GM12878 (cell line): ENCODE results near the gene TSPEAR. TPM values are rescaled to one million over a fixed set of nuclear protein-coding genes. Genes with fewer than 3 reads are reported as not detected.
"Not testable (repeated sequence)": the region's sequence is repeated elsewhere in the genome, so short reads cannot be mapped to it uniquely, and the experiment has no call there.

Experiments used
- ATAC-seq: fragments of 200-7000 bp; cut with Tn5 transposase; 3 replicates; pipeline ENCODE4 v1.9.1; 2020; ENCODE audit warnings: mild to moderate bottlenecking, moderate library complexity
- BruUV-seq: library from RNA; stranded (reverse); fragments of 400-500 nt; replicated peaks from 2 replicates; lab custom pipeline; 2021; lab: Mats Ljungman, UMichigan
- CTCF ChIA-PET: fragments of 300-600 bp; sonication (Branson Sonifier 250); formaldehyde crosslinking; extraction: SDS; loops from one replicate; lab custom pipeline; 2021; ENCODE audit warnings: inconsistent platforms; lab: Yijun Ruan, JAX
- POLR2A ChIA-PET: fragments of 350-600 bp; formaldehyde crosslinking; extraction: SDS; loops from one replicate; lab custom pipeline; 2021; ENCODE audit warnings: inconsistent platforms; lab: Charles Lee
- RAD21 ChIA-PET: fragments of 300-600 bp; sonication (Branson Sonifier 250); formaldehyde crosslinking; loops from one replicate; lab custom pipeline; 2023; ENCODE audit warnings: antibody characterized with exemption; ENCODE audit not compliant: unreplicated experiment; lab: Charles Lee
- SMC1A ChIA-PET: fragments of 300-600 bp; sonication (Branson Sonifier 250); formaldehyde crosslinking; loops from one replicate; lab custom pipeline; 2023; ENCODE audit not compliant: unreplicated experiment, uncharacterized antibody; lab: Charles Lee
- DNase-seq: peaks from one replicate; pipeline ENCODE4 v3.0.0-alpha.2; 2011; ENCODE audit warnings: low read depth, low spot score
- FAIRE-seq: peaks from 3 replicates; lab custom pipeline; 2011; peaks lifted over from hg19 to GRCh38; lab: Jason Lieb, UNC
- H2AFZ ChIP-seq: 2 replicates; pipeline ENCODE4 v1.6.0; 2011; ENCODE audit warnings: low read depth, low read length, control low read depth; ENCODE audit not compliant: control insufficient read depth
- H3K27ac ChIP-seq: 2 replicates; pipeline ENCODE4 v1.5.1; 2011; ENCODE audit warnings: control low read depth; ENCODE audit not compliant: control insufficient read depth, insufficient read depth
- H3K27me3 ChIP-seq, 2 experiments: replicated peaks in 1 of 2; 2 replicates each; pipeline versions ENCODE4 v1.6.0 to v1.6.1; 2011; ENCODE audit warnings: low read length in 1 of 2; ENCODE audit not compliant: control insufficient read depth in 2 of 2, insufficient read depth in 2 of 2
- H3K36me3 ChIP-seq, 2 experiments: 2 replicates each; pipeline ENCODE4 v1.5.1; 2011; ENCODE audit warnings: low read length in 1 of 2; ENCODE audit not compliant: control insufficient read depth in 2 of 2, insufficient read depth in 2 of 2
- H3K4me1 ChIP-seq: 2 replicates; pipeline ENCODE4 v1.6.1; 2011; ENCODE audit warnings: mild to moderate bottlenecking, low read length, moderate library complexity, mixed read lengths; ENCODE audit not compliant: control insufficient read depth, insufficient read depth
- H3K4me2 ChIP-seq: 2 replicates; pipeline ENCODE4 v1.6.0; 2011; ENCODE audit warnings: control low read depth; ENCODE audit not compliant: control insufficient read depth, insufficient read depth
- H3K4me3 ChIP-seq: fragments of 200-600 bp; sonication (generic); 2 replicates; pipeline ENCODE4 v1.5.1; 2016
- H3K79me2 ChIP-seq: 2 replicates; pipeline ENCODE4 v1.6.0; 2011; ENCODE audit warnings: low read length; ENCODE audit not compliant: control insufficient read depth, insufficient read depth
- H3K9ac ChIP-seq: 2 replicates; pipeline ENCODE4 v1.8.0; 2011; ENCODE audit warnings: low read length, control low read depth, mixed read lengths; ENCODE audit not compliant: control insufficient read depth, insufficient read depth
- H3K9me3 ChIP-seq: replicated peaks from 3 replicates; pipeline ENCODE4 v1.5.1; 2011; ENCODE audit warnings: mild to moderate bottlenecking, low read length; ENCODE audit not compliant: control insufficient read depth, insufficient read depth
- H4K20me1 ChIP-seq: 2 replicates; pipeline ENCODE4 v1.6.0; 2011; ENCODE audit not compliant: control insufficient read depth, insufficient read depth
- SMAD1 ChIP-seq: fragments of 450-650 bp; IDR thresholded peaks from 2 replicates; pipeline ENCODE4 v1.6.1; 2018; ENCODE audit warnings: mild to moderate bottlenecking, low read depth; ENCODE audit not compliant: partially characterized antibody
- WGBS: methylation state at CpG from one replicate; pipeline ENCODE4 v1.1.6; 2016; ENCODE audit warnings: low lambda C conversion rate; ENCODE audit not compliant: insufficient replicate concordance, insufficient coverage; ENCODE audit errors: missing lambda C conversion rate; 5-methylcytosine and 5-hydroxymethylcytosine counted together
- in situ Hi-C: fragments of 300-500 bp; cut with MboI; formaldehyde crosslinking; loops from 9 replicates; pipeline ENCODE4 v1.14.3; 2018; ENCODE audit warnings: mixed read lengths
- intact Hi-C: fragments of 100-400 bp; cut with micrococcal nuclease; formaldehyde crosslinking; loops from one replicate; pipeline ENCODE4 v1.14.2; 2022; ENCODE audit not compliant: unreplicated experiment
- polyA plus RNA-seq, 11 experiments: library from polyadenylated mRNA; depleted of rRNA in 4 of 11; unstranded in 6 of 11; stranded (reverse) in 5 of 11; fragments of >200 nt; fragmentation: Nextera tagmentation in 4 of 11; fragmentation: Illumina TruSeq in 1 of 11; extraction: Ambion mirVana in 4 of 11; extraction: Trizol in 1 of 11; gene quantifications; 1 replicate in 1 of 11; 2 replicates in 10 of 11; pipeline versions ENCODE4 v1.2.1 to v1.2.3, GENCODE V29; 2011 to 2016; ENCODE audit warnings: inconsistent platforms in 2 of 11, missing spikeins in 2 of 11, low read depth in 1 of 11
- total RNA-seq, 4 experiments: library from RNA; depleted of rRNA in 3 of 4; stranded (reverse); fragments of >200 nt in 3 of 4; fragmentation: Illumina TruSeq in 1 of 4; extraction: Trizol in 1 of 4; gene quantifications; 2 replicates each; pipeline versions ENCODE4 v1.2.1 to v1.2.3, GENCODE V29; 2013 to 2021
- TF ChIP-seq, protein P1 (sequence below): fragments of 450-650 bp; IDR thresholded peaks from 2 replicates; pipeline ENCODE4 v1.6.1; 2017; ENCODE audit warnings: mild to moderate bottlenecking, moderate library complexity
- TF ChIP-seq, protein P2 (sequence below): IDR thresholded peaks from 2 replicates; pipeline ENCODE4 v1.6.1; 2011; ENCODE audit warnings: borderline replicate concordance, low read depth, mild to moderate bottlenecking, moderate library complexity, low read length; ENCODE audit not compliant: insufficient read depth, poor library complexity, severe bottlenecking

Gene TSPEAR
- total and polyA plus RNA-seq, 10 of the 15 experiments (the other 5 are each of a cell fraction or from before 2014, with no cell fraction given): not detected

DNA sequence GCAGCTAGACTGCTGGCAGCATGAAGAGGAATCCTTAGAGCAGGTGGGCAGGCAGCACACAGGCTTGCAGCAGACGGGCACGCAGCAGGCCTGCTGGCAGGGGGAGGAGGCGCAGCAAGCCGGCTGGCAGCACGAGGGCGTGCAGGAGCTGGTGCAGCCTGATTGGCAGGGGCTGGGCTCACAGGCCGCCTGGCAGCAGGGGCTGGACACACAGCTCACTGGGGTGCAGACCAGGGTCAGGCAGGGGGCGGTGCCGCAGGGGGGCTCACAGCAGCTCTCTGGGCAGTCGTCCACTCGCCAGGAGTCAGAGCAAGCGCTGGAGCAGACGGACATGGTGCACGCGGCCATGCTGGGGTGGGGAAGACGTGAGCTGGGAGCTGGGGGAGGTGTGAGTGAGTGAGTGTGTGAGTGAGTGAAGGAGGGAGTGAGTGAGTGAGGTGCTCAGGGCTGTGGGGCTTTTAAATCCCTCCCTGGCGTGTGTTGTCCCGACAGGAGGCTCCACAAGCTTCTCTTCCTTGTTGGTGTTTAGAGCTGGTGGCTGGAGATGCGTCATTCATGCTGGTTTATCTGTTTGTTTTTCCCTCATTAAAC lies 131.0 kb downstream of the TSPEAR start, which contains the start of gene KRTAP10-5:
KRTAP10-5 (minus strand) TSS at position 374 of the 591 bp plus-strand sequence; CDS start at position 348, 26 bp downstream.
- SMC1A ChIA-PET, H3K4me3 ChIP-seq, H2AFZ ChIP-seq, DNase-seq, H3K27me3 ChIP-seq, H3K4me1 ChIP-seq, ATAC-seq, POLR2A ChIA-PET, H3K4me2 ChIP-seq, RAD21 ChIA-PET, BruUV-seq, H3K9me3 ChIP-seq, H3K27ac ChIP-seq, FAIRE-seq, H3K79me2 ChIP-seq, intact Hi-C loops, H4K20me1 ChIP-seq, H3K9ac ChIP-seq, in situ Hi-C loops, H3K36me3 ChIP-seq: not testable (repeated sequence)
- WGBS: 47% methylated on average over 19 of the region's 19 CpGs
- CTCF ChIA-PET: interaction anchor here (0.6 kb wide), 1 partner anchor 1487 kb away, joined by 3 read pairs; no protein-coding TSS in a partner anchor

DNA sequence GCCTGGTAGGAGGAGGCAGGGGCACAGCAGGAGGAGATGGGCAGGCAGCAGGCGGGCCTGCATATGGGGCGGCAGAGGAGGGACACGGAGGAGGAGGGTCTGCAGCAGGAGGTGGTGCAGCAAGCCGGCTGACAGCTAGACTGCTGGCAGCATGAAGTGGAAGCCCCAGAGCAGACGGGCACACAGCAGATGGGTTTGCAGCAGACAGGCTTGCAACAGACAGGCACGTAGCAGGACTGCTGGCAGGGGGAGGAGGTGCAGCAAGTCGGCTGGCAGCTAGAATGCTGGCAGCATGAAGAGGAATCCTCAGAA lies 131.6 kb downstream of the TSPEAR start:
- H3K9me3 ChIP-seq: peaks cover 5% of the 10 kb centered on the region; the same call in 2 of the 3 replicates
- ChIA-PET POLR2A (no interaction called here), RAD21 (no interaction called here), SMC1A (no interaction called here), CTCF (interaction anchor here (0.6 kb wide), 1 partner anchor 1487 kb away, joined by 3 read pairs; no protein-coding TSS in a partner anchor)
- H3K4me2 ChIP-seq: no peak overlapping the region
- no peaks in the 10 kb centered on the region for H4K20me1 ChIP-seq
- FAIRE-seq (no peak), DNase-seq (no peak)
- no TSS peak for BruUV-seq
- intact Hi-C loops: no loop called here
- no peaks in the 10 kb centered on the region for H3K27me3 ChIP-seq
- H3K36me3 ChIP-seq: no peaks in the 10 kb centered on the region
- H3K4me3 ChIP-seq: no peak overlapping the region
- no peak overlapping the region for H2AFZ ChIP-seq
- no peak overlapping the region for H3K27ac ChIP-seq
- TF ChIP-seq SMAD1: no peak
- TF ChIP-seq, protein P1, sequence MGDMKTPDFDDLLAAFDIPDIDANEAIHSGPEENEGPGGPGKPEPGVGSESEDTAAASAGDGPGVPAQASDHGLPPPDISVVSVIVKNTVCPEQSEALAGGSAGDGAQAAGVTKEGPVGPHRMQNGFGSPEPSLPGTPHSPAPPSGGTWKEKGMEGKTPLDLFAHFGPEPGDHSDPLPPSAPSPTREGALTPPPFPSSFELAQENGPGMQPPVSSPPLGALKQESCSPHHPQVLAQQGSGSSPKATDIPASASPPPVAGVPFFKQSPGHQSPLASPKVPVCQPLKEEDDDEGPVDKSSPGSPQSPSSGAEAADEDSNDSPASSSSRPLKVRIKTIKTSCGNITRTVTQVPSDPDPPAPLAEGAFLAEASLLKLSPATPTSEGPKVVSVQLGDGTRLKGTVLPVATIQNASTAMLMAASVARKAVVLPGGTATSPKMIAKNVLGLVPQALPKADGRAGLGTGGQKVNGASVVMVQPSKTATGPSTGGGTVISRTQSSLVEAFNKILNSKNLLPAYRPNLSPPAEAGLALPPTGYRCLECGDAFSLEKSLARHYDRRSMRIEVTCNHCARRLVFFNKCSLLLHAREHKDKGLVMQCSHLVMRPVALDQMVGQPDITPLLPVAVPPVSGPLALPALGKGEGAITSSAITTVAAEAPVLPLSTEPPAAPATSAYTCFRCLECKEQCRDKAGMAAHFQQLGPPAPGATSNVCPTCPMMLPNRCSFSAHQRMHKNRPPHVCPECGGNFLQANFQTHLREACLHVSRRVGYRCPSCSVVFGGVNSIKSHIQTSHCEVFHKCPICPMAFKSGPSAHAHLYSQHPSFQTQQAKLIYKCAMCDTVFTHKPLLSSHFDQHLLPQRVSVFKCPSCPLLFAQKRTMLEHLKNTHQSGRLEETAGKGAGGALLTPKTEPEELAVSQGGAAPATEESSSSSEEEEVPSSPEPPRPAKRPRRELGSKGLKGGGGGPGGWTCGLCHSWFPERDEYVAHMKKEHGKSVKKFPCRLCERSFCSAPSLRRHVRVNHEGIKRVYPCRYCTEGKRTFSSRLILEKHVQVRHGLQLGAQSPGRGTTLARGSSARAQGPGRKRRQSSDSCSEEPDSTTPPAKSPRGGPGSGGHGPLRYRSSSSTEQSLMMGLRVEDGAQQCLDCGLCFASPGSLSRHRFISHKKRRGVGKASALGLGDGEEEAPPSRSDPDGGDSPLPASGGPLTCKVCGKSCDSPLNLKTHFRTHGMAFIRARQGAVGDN: no peak
- TF ChIP-seq, protein P2, sequence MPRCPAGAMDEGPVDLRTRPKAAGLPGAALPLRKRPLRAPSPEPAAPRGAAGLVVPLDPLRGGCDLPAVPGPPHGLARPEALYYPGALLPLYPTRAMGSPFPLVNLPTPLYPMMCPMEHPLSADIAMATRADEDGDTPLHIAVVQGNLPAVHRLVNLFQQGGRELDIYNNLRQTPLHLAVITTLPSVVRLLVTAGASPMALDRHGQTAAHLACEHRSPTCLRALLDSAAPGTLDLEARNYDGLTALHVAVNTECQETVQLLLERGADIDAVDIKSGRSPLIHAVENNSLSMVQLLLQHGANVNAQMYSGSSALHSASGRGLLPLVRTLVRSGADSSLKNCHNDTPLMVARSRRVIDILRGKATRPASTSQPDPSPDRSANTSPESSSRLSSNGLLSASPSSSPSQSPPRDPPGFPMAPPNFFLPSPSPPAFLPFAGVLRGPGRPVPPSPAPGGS: no peak
- TF ChIP-seq, all 136 proteins: peak for 0
- H3K9ac ChIP-seq: no peak overlapping the region
- no peak for ATAC-seq
- no peaks in the 10 kb centered on the region for H3K4me1 ChIP-seq
- WGBS: 32% methylated on average over 7 of the region's 7 CpGs
- H3K79me2 ChIP-seq: no peaks in the 10 kb centered on the region
- in situ Hi-C loops: no loop called here
